G401.6 (cell line): Measurements from ENCODE around the gene MLF2.

Experiments
- FAIRE-seq: peaks from 2 replicates; lab custom pipeline; 2012; peaks lifted over from hg19 to GRCh38; lab: Jason Lieb, UNC

MLF2 gene

GRCh38 chr12:6778217-6778573 lies 25.3 kb upstream of the MLF2 start:
- FAIRE-seq, result no peak

GRCh38 chr12:6777386-6777785 lies 24.4 kb upstream of the MLF2 start:
- FAIRE-seq, result no peak

GRCh38 chr12:6775185-6776174 lies 22.5 kb upstream of the MLF2 start:
- no peak for FAIRE-seq

GRCh38 chr12:6774499-6775062 lies 21.6 kb upstream of the MLF2 start:
- FAIRE-seq, result no peak

GRCh38 chr12:6773590-6774351 lies 20.8 kb upstream of the MLF2 start:
- no peak for FAIRE-seq

GRCh38 chr12:6772726-6773589 lies 20.0 kb upstream of the MLF2 start:
- no peak for FAIRE-seq

- FAIRE-seq, result no peak
Observed at GRCh38 chr12:6772331-6772695, 19.4 kb upstream of the MLF2 start, which contains the start of gene LAG3. Gene LAG3, plus strand, starts transcription at chr12:6772520. Its CDS starts 333 bp downstream, at chr12:6772853.

- no peak for FAIRE-seq
Observed at GRCh38 chr12:6771509-6772330, 18.8 kb upstream of the MLF2 start.

GRCh38 chr12:6771091-6771495 lies 18.2 kb upstream of the MLF2 start:
- FAIRE-seq, result no peak

GRCh38 chr12:6770600-6770999 lies 17.7 kb upstream of the MLF2 start:
- no peak for FAIRE-seq

GRCh38 chr12:6770094-6770493 lies 17.2 kb upstream of the MLF2 start:
- FAIRE-seq, result no peak

- no peak for FAIRE-seq
Observed at GRCh38 chr12:6769666-6770065, 16.7 kb upstream of the MLF2 start.

GRCh38 chr12:6768990-6769389 lies 16.0 kb upstream of the MLF2 start:
- peak; percentile 23 for FAIRE-seq

- no peak for FAIRE-seq
Observed at GRCh38 chr12:6768437-6768914, 15.5 kb upstream of the MLF2 start.

- FAIRE-seq, result no peak
Observed at GRCh38 chr12:6767353-6768319, 14.7 kb upstream of the MLF2 start.

- no peak for FAIRE-seq
Observed at GRCh38 chr12:6766651-6767349, 13.9 kb upstream of the MLF2 start.

- FAIRE-seq, result peak; percentile 92
Observed at GRCh38 chr12:6765634-6766581, 13.0 kb upstream of the MLF2 start, which contains the start of gene PTMS. Gene PTMS, plus strand, starts transcription at chr12:6766363. Its CDS starts 343 bp downstream, at chr12:6766706.
